NCI-H2081 treated with DMSO at 0.1 percent for 48 hours (cell line): ENCODE measurements around the gene CCBE1.
"Not testable (repeated sequence)": the region's sequence is repeated elsewhere in the genome, so short reads cannot be mapped to it uniquely, and the experiment has no call there.

Experiments
- DNase-seq: peaks from one replicate; lab custom pipeline; 2025; lab: John Stamatoyannopoulos, UW

CCBE1 gene

GRCh38 chr18:59681521-59682004, 15.7 kb downstream of the CCBE1 start:
- DNase-seq: no peak

GRCh38 chr18:59681051-59681450, 16.2 kb downstream of the CCBE1 start:
- DNase-seq: no peak

- no peak for DNase-seq
These were observed 21.9 kb downstream of the CCBE1 start for GRCh38 chr18:59675346-59675745.

- no peak for DNase-seq
These were observed 22.3 kb downstream of the CCBE1 start for GRCh38 chr18:59674903-59675270.

- no peak for DNase-seq
These were observed 22.9 kb downstream of the CCBE1 start for GRCh38 chr18:59674186-59674902.

- DNase-seq: no peak
These were observed 24.9 kb downstream of the CCBE1 start for GRCh38 chr18:59672235-59672711.

GRCh38 chr18:59671551-59671950, 25.7 kb downstream of the CCBE1 start:
- no peak for DNase-seq

- DNase-seq: no peak
These were observed 27.2 kb downstream of the CCBE1 start for GRCh38 chr18:59669872-59670657.

GRCh38 chr18:59667488-59667887, 29.7 kb downstream of the CCBE1 start:
- no peak for DNase-seq

GRCh38 chr18:59666007-59666402, 31.2 kb downstream of the CCBE1 start:
- DNase-seq: not testable (repeated sequence)

GRCh38 chr18:59665057-59666006, 31.9 kb downstream of the CCBE1 start:
- no peak for DNase-seq

- DNase-seq: no peak
These were observed 32.9 kb downstream of the CCBE1 start for GRCh38 chr18:59664329-59664728.

- DNase-seq: no peak
These were observed 34.1 kb downstream of the CCBE1 start for GRCh38 chr18:59663096-59663495.

GRCh38 chr18:59661891-59662701, 35.1 kb downstream of the CCBE1 start:
- no peak for DNase-seq

- DNase-seq: no peak
These were observed 36.2 kb downstream of the CCBE1 start for GRCh38 chr18:59660786-59661743.

- DNase-seq: no peak
These were observed 36.9 kb downstream of the CCBE1 start for GRCh38 chr18:59660366-59660765.

- DNase-seq: no peak
These were observed 37.6 kb downstream of the CCBE1 start for GRCh38 chr18:59659508-59660170.

GRCh38 chr18:59658941-59659340, 38.3 kb downstream of the CCBE1 start:
- no peak for DNase-seq

GRCh38 chr18:59657012-59657411, 40.2 kb downstream of the CCBE1 start:
- no peak for DNase-seq
